Sigmoid colon (tissue), 4 donors: ENCODE data around the gene METTL8.

Experiments used
- EP300 ChIP-seq, 4 donors: sonication (generic); formaldehyde crosslinking; IDR thresholded peaks; one replicate each; pipeline ENCODE4 v1.6.1; 2017; ENCODE audit warnings: antibody characterized with exemption in 4 of 4
- POLR2A ChIP-seq, 2 donors: fragments of 450-650 bp; IDR thresholded peaks; one replicate each; pipeline ENCODE4 v1.6.1; 2016; ENCODE audit warnings: antibody characterized with exemption in 2 of 2, mild to moderate bottlenecking in 2 of 2, moderate library complexity in 2 of 2
- TF ChIP-seq, protein P1 (sequence below), 4 experiments: fragments of 450-650 bp in 3 of 4; fragments of 200-600 bp in 1 of 4; IDR thresholded peaks; one replicate each; pipeline ENCODE4 v1.5.1; 2016 to 2019; ENCODE audit warnings: antibody characterized with exemption in 4 of 4, mild to moderate bottlenecking in 3 of 4, moderate library complexity in 2 of 4

- TF ChIP-seq, protein P1, sequence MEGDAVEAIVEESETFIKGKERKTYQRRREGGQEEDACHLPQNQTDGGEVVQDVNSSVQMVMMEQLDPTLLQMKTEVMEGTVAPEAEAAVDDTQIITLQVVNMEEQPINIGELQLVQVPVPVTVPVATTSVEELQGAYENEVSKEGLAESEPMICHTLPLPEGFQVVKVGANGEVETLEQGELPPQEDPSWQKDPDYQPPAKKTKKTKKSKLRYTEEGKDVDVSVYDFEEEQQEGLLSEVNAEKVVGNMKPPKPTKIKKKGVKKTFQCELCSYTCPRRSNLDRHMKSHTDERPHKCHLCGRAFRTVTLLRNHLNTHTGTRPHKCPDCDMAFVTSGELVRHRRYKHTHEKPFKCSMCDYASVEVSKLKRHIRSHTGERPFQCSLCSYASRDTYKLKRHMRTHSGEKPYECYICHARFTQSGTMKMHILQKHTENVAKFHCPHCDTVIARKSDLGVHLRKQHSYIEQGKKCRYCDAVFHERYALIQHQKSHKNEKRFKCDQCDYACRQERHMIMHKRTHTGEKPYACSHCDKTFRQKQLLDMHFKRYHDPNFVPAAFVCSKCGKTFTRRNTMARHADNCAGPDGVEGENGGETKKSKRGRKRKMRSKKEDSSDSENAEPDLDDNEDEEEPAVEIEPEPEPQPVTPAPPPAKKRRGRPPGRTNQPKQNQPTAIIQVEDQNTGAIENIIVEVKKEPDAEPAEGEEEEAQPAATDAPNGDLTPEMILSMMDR (IDR thresholded peaks at IDR 0.05), result no peak
- TF ChIP-seq POLR2A (IDR thresholded peaks at IDR 0.05) (no peak), EP300 (IDR thresholded peaks at IDR 0.05) (no peak)
These were observed 122.9 kb downstream of the METTL8 start for GRCh38 chr2:171310889-171311288.
